Measurements from ENCODE around the gene GULP1.

GRCh38 chr2:188620916-188621315 lies 329.2 kb downstream of the GULP1 start:
- TF ChIP-seq POLR2AphosphoS5 (IDR thresholded peaks at IDR 0.05; ENCODE audit: insufficient read depth in 1 of 2, low read depth in 1 of 2), result no peak
- TF ChIP-seq CTCF (IDR thresholded peaks at IDR 0.05), result no peak
- no peak for TF ChIP-seq POLR2A (IDR thresholded peaks at IDR 0.05)

Data from vagina (tissue), 2 donors.